ENCODE measurements around the gene SPR.

- TF ChIP-seq POLR2AphosphoS5 (IDR thresholded peaks at IDR 0.05; ENCODE audit: low read depth) (no peak), CTCF (IDR thresholded peaks at IDR 0.05; ENCODE audit: insufficient read depth, low read length) (no peak), REST (IDR thresholded peaks at IDR 0.05; ENCODE audit: insufficient replicate concordance, low read depth) (no peak), GABPA (IDR thresholded peaks at IDR 0.05; ENCODE audit: low read depth) (no peak), SPI1 (IDR thresholded peaks at IDR 0.05; ENCODE audit: borderline replicate concordance, low read depth) (no peak)
Observed at GRCh38 chr2:72923833-72924352, 36.7 kb downstream of the SPR start.

Data from HL-60 (cell line).